ENCODE results near the gene OSBPL9.
"Not testable (repeated sequence)": the region's sequence is repeated elsewhere in the genome, so short reads cannot be mapped to it uniquely, and the experiment has no call there.

OSBPL9 gene

DNA sequence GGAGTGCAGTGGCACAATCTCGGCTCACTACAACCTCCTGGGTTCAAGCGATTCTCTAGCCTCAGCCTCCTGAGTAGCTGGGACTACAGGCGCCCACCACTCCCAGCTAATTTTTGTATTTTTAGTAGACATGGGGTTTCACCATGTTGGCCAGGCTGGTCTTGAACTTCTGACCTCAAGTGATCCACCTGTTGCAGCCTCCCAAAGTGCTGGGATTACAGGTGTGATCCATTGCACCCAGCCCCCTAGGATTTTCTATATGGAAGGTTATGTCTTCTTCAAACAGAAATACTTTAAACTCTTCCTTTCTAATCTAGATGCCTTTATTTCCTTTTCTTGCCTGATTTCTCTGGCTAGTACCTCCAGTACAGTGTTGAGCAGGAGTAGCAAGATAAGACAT is 29.7 kb downstream of the OSBPL9 start:
- H3K9me3 Mint-ChIP-seq; ATAC-seq (replicated peaks; ENCODE audit: extremely low read depth, poor library complexity, severe bottlenecking); H3K27ac Mint-ChIP-seq (ENCODE audit: low read depth); H3K27me3 Mint-ChIP-seq; DNase-seq (ENCODE audit: low spot score in 2 of 2); H3K4me3 Mint-ChIP-seq: not testable (repeated sequence)
- H3K4me1 Mint-ChIP-seq, result peaks cover 21% of the 10 kb centered on the region
- H3K36me3 Mint-ChIP-seq (ENCODE audit: insufficient read depth), result peaks cover 11% of the 10 kb centered on the region

DNA sequence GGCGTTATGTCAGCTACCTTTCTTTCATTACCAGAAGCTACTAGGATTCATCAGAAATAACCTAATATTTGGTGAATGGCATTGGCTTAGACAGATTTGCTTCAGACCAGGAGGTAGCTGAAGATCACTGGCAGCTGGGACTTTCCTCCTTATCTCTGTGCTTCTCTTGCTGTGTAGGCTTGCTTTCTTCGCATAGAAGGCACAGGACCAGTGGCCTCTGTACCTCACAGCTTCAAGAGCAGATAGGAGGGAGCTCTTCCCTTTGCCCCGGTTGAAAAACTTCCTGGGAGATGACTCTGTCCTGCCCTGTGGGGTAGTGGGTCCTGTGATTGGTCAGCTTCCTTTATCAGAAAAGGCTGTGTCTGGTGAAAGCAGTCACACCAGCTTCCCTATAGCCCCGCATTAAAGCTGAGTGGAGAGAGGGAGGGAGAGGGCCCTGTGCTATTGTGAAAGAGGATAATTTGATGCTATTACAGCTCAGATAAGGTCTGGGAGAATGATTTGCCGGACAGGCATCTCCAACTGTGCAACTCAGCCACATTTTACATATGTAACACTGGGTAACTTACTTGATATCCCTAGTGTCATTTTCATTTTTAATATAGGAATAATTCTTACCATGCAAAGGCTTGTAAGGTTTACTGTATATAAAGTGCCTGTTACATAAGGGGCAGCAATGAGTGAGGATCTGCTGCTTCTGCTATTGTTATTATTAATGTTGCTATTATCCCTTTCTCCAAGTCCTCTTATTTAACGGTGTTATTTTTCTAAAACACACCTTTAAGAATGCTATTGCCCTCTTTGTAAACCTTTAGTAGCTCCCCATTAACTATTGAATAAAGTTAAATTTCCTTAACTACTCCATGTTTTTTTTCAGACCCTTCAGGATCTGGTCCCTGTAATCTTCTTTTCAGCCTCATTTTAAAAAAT is 31.6 kb downstream of the OSBPL9 start:
- no peak for ATAC-seq (replicated peaks; ENCODE audit: extremely low read depth, poor library complexity, severe bottlenecking)
- H3K36me3 Mint-ChIP-seq (ENCODE audit: insufficient read depth), result peaks cover 14% of the 10 kb centered on the region
- H3K9me3 Mint-ChIP-seq, result no peaks in the 10 kb centered on the region
- no peak overlapping the region for H3K4me3 Mint-ChIP-seq
- DNase-seq (ENCODE audit: low spot score in 2 of 2), result no peak
- no peak overlapping the region for H3K27ac Mint-ChIP-seq (ENCODE audit: low read depth)
- H3K4me1 Mint-ChIP-seq, result peaks cover 11% of the 10 kb centered on the region
- no peaks in the 10 kb centered on the region for H3K27me3 Mint-ChIP-seq

DNA sequence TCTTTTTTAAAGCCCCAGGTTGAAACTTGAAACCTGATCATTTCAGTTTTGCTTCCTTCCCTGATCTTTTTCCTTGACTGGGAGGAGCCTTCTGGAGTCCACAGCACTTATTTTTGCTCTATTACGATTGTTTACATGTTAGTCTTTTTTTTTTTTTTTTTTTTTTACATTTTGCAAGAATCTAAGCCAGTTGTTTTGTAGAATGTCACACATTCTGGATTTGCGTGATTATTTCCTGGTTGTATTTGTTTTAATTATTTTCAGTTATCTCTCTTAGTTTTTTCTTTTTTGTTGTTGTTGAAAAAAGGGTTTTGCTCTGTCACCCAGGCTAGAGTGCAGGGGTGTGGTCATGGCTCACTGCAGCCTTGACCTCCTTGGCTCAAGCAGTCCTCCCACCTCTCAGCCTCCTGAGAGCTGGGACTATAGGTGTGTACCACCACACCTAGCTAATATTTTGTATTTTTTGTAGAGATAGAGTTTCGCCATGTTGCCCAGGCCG is 32.8 kb downstream of the OSBPL9 start:
- DNase-seq (ENCODE audit: low spot score in 2 of 2) (no peak), ATAC-seq (replicated peaks; ENCODE audit: extremely low read depth, poor library complexity, severe bottlenecking) (no peak)
- Mint-ChIP-seq H3K27me3 (no peaks in the 10 kb centered on the region), H3K4me1 (peaks cover 5% of the 10 kb centered on the region), H3K9me3 (no peaks in the 10 kb centered on the region), H3K27ac (ENCODE audit: low read depth) (no peak overlapping the region), H3K36me3 (ENCODE audit: insufficient read depth) (peaks cover 15% of the 10 kb centered on the region), H3K4me3 (no peak overlapping the region)

DNA sequence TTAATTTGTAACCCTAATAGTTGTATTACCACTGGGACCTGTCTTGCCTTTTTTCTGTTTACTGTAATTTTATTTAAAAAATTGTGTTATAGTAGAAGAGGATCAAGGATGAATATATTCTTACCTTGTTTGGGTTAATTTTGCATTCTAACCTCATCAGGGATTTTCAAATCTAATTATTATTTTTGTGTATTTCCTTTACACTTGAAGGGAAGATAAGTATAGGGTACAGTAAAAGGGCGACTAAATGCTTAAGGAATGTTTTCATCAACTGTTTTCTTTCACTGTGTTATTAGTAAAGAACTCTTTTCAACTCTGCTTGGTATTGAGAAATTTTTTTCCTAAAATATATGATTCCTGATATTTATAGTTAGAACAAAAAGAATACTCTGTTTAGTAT is 33.3 kb downstream of the OSBPL9 start:
- Mint-ChIP-seq H3K4me1 (peaks cover 5% of the 10 kb centered on the region), H3K27ac (ENCODE audit: low read depth) (no peak overlapping the region), H3K4me3 (no peak overlapping the region), H3K27me3 (no peaks in the 10 kb centered on the region), H3K9me3 (no peaks in the 10 kb centered on the region), H3K36me3 (ENCODE audit: insufficient read depth) (peaks cover 16% of the 10 kb centered on the region)
- ATAC-seq (replicated peaks; ENCODE audit: extremely low read depth, poor library complexity, severe bottlenecking) (no peak), DNase-seq (ENCODE audit: low spot score in 2 of 2) (no peak)

DNA sequence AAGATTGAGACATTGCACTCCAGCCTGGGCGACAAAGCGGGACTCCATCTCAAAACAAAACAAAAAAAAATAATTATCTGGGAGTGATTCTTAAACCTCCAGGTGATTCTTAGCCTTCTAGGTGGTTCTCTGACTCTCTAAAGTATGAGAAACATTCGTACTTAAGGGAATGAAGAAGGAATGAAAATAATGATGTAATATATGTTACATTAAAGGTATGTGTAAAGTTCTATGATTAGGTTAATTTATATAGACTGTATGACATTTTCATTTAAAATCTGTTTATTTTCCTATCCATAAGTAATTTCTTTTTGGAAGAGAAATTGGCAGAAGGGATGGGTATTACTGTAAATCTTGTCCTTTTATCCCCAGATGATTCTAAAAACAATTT is 34.7 kb downstream of the OSBPL9 start:
- no peak for DNase-seq (ENCODE audit: low spot score in 2 of 2)
- Mint-ChIP-seq H3K27me3 (no peaks in the 10 kb centered on the region), H3K27ac (ENCODE audit: low read depth) (no peak overlapping the region)

DNA sequence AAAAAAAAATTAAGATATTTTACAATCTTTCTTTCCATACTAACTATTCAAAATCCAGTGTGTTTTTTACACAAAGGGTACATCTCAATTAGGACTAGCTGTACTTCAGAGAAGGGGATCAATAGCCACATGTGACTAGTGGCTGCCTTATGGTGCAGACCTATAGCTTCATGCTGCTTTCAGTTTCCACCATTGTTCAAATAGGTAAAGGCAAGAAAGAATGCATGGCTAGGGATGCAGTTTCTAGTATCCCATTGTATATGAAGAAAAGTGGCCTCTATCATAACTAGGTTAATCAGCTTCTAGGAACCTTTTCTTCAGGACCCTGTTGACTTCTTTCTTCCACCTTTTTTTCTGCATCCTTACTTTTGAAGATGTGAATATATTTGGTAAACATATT is 35.7 kb downstream of the OSBPL9 start:
- no peak overlapping the region for H3K4me3 Mint-ChIP-seq
- H3K9me3 Mint-ChIP-seq, result no peaks in the 10 kb centered on the region
- peaks cover 13% of the 10 kb centered on the region for H3K36me3 Mint-ChIP-seq (ENCODE audit: insufficient read depth)
- H3K27ac Mint-ChIP-seq (ENCODE audit: low read depth), result no peak overlapping the region
- H3K4me1 Mint-ChIP-seq, result peaks cover 5% of the 10 kb centered on the region
- ATAC-seq (replicated peaks; ENCODE audit: extremely low read depth, poor library complexity, severe bottlenecking) (no peak), DNase-seq (ENCODE audit: low spot score in 2 of 2) (no peak)
- no peaks in the 10 kb centered on the region for H3K27me3 Mint-ChIP-seq

More for the DNA sequence above, 34.7 kb downstream of the OSBPL9 start:
- ATAC-seq (replicated peaks; ENCODE audit: extremely low read depth, poor library complexity, severe bottlenecking), result no peak
- Mint-ChIP-seq H3K36me3 (ENCODE audit: insufficient read depth) (peaks cover 13% of the 10 kb centered on the region), H3K4me3 (no peak overlapping the region), H3K9me3 (no peaks in the 10 kb centered on the region), H3K4me1 (peaks cover 5% of the 10 kb centered on the region)

DNA sequence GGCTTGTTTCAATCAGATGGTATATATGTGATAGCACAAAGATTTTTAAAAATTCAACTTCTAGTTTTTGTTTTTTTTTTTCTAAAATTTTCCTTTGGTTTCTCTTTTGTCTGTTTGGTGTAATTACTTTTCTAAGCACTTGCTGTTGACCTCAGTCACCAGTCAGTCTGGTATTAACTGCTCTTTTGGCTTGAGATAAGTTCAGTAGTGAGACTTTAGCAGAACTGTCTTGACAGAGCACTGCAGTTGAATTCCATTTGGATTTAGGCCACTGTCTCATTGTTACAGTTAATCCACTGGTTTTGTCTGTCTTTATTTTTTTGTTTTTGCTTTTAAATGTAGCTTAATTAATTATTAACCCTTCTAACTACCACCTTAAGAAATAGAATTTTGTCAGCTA is 36.2 kb downstream of the OSBPL9 start:
- ATAC-seq (replicated peaks; ENCODE audit: extremely low read depth, poor library complexity, severe bottlenecking), result no peak
- H3K27me3 Mint-ChIP-seq, result no peaks in the 10 kb centered on the region
- H3K27ac Mint-ChIP-seq (ENCODE audit: low read depth), result no peak overlapping the region
- H3K36me3 Mint-ChIP-seq (ENCODE audit: insufficient read depth), result peaks cover 11% of the 10 kb centered on the region
- no peaks in the 10 kb centered on the region for H3K9me3 Mint-ChIP-seq
- peaks cover 5% of the 10 kb centered on the region for H3K4me1 Mint-ChIP-seq
- H3K4me3 Mint-ChIP-seq, result no peak overlapping the region
- no peak for DNase-seq (ENCODE audit: low spot score in 2 of 2)

DNA sequence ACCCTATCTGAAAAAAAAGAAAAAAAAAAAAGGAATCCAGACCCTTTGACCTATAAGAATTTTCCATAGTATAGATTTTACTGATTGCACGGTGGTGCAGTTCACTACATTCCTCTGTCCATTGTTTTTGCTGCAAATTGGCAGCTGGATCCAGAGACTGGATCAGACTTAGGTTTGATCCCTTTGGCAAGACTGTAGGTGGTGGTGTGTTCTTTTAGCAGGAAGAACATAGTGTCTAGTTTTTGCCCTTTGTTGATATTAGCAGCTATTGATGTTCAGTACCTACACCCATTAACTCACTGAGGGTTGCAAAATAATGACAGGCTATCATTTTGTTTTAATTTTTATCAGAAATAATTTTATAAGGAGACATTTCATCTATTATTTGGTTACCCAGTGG is 37.1 kb downstream of the OSBPL9 start:
- Mint-ChIP-seq H3K27me3 (no peaks in the 10 kb centered on the region), H3K9me3 (no peaks in the 10 kb centered on the region), H3K36me3 (ENCODE audit: insufficient read depth) (peaks cover 11% of the 10 kb centered on the region), H3K4me1 (peaks cover 5% of the 10 kb centered on the region), H3K27ac (ENCODE audit: low read depth) (no peak overlapping the region), H3K4me3 (no peak overlapping the region)
- DNase-seq (ENCODE audit: low spot score in 2 of 2) (no peak), ATAC-seq (replicated peaks; ENCODE audit: extremely low read depth, poor library complexity, severe bottlenecking) (no peak)

DNA sequence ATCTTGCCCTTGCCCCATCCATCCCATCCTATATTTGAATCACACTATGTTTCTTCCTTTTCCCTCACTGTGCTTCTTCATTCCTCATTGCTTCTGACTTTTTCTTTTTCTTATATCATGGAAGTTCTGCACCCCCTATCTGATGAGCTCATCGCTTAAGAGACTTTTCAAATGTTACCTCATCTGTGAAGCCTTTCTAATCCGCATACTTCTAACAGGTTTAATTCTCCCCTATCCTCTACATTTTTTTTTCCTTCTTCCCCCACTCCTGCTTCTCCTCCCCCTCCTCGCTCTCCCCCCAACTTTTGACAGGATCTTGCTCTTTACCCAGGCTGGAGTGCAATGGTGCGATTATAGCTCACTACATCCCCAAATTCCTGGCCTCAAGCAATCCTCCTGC is 39.5 kb downstream of the OSBPL9 start:
- no peak overlapping the region for H3K27ac Mint-ChIP-seq (ENCODE audit: low read depth)
- peaks cover under 1% of the 10 kb centered on the region for H3K4me1 Mint-ChIP-seq
- no peaks in the 10 kb centered on the region for H3K27me3 Mint-ChIP-seq
- peaks cover 12% of the 10 kb centered on the region for H3K36me3 Mint-ChIP-seq (ENCODE audit: insufficient read depth)
- no peak for ATAC-seq (replicated peaks; ENCODE audit: extremely low read depth, poor library complexity, severe bottlenecking)
- H3K9me3 Mint-ChIP-seq, result no peaks in the 10 kb centered on the region
- no peak overlapping the region for H3K4me3 Mint-ChIP-seq
- DNase-seq (ENCODE audit: low spot score in 2 of 2), result no peak

DNA sequence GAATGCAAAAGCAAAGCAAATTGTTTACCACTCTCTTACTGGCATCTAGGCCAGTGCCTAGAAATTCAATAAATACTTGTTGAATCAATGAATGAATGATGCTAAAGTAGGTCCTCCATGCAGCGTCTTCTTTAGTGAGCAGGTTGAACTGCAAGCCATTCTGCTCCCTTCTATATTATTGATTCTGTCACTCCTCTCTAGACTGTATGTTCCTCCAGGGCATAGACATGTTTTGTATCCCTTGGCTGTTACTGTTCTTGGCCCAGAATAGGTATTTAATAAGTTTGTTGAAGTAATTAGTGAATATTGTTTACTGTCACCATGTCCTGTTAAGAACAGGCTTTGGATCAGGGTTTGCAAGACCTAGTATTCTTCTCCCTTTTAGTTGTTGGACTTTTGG is 43.7 kb downstream of the OSBPL9 start:
- Mint-ChIP-seq H3K36me3 (ENCODE audit: insufficient read depth) (peaks cover 2% of the 10 kb centered on the region), H3K4me3 (no peak overlapping the region), H3K9me3 (no peaks in the 10 kb centered on the region), H3K27me3 (no peaks in the 10 kb centered on the region), H3K27ac (ENCODE audit: low read depth) (no peak overlapping the region), H3K4me1 (peaks cover 10% of the 10 kb centered on the region)
- DNase-seq (ENCODE audit: low spot score in 2 of 2), result no peak
- no peak for ATAC-seq (replicated peaks; ENCODE audit: extremely low read depth, poor library complexity, severe bottlenecking)

DNA sequence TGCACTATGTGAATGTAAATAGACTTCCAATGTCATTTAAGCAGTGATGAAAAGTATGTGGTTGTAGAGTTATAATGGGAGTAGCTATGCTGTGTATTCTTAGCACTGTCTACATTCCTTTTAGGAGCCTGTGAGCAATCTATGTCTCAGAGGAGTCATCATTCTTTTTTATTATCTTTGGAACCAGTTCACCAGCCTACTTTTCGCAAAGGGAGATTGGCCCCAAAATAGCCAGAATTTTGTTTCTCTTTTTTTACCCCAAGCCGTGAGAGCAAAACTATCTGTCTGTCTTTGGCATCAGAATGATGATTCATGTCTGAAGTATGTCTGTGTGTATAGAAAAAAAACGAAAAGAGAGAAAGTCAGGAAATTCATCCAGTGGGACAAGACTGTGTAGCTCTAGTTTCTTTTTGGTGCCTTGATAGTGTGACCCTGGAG is 44.2 kb downstream of the OSBPL9 start:
- no peaks in the 10 kb centered on the region for H3K27me3 Mint-ChIP-seq
- H3K36me3 Mint-ChIP-seq (ENCODE audit: insufficient read depth), result peaks cover 3% of the 10 kb centered on the region
- H3K27ac Mint-ChIP-seq (ENCODE audit: low read depth), result no peak overlapping the region
- DNase-seq (ENCODE audit: low spot score in 2 of 2), result no peak
- no peak overlapping the region for H3K4me3 Mint-ChIP-seq
- ATAC-seq (replicated peaks; ENCODE audit: extremely low read depth, poor library complexity, severe bottlenecking), result no peak
- H3K4me1 Mint-ChIP-seq, result peaks cover 10% of the 10 kb centered on the region
- no peaks in the 10 kb centered on the region for H3K9me3 Mint-ChIP-seq

DNA sequence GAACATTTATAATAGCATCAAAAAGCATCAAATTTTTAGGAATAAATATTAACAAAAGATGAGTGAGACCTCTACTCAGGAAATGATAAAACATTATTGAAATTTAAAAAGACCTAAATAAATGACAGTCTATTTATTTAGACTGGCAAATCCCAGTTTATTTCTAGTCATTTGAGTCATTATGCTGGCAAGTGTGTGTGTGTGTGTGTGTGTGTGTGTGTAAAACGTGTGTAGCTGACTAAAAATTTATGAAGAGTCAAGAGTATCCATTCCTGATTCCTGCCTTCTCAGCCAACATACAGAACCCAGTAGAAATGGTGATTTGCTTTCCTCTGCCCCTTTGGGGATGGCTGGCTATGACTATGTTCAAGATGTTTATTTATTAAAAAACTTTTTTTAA is 46.2 kb downstream of the OSBPL9 start:
- Mint-ChIP-seq H3K27ac (ENCODE audit: low read depth) (no peak overlapping the region), H3K4me1 (peaks cover 10% of the 10 kb centered on the region), H3K4me3 (no peak overlapping the region), H3K9me3 (no peaks in the 10 kb centered on the region), H3K27me3 (no peaks in the 10 kb centered on the region), H3K36me3 (ENCODE audit: insufficient read depth) (peaks cover 3% of the 10 kb centered on the region)
- no peak for ATAC-seq (replicated peaks; ENCODE audit: extremely low read depth, poor library complexity, severe bottlenecking)
- no peak for DNase-seq (ENCODE audit: low spot score in 2 of 2)

DNA sequence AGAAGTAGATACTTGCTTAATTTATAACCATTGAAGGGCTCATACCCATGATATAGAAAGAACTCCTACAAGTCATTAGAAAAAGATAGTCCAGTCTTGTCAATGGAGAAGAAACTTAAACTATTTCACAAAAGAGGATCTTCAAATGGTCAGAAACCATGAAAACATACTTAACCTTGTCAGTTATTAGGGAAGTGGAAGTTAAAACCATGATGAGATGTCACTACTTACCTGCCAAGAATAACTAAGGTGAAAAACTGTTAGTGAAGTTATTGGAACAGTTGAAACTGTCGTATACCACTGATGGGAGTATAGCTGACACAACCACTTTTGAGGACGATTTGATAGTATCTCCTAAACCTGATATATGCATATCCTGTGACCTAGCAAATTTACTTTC is 46.8 kb downstream of the OSBPL9 start:
- Mint-ChIP-seq H3K9me3 (no peaks in the 10 kb centered on the region), H3K4me3 (no peak overlapping the region), H3K27me3 (no peaks in the 10 kb centered on the region), H3K36me3 (ENCODE audit: insufficient read depth) (peaks cover 3% of the 10 kb centered on the region), H3K4me1 (peaks cover 10% of the 10 kb centered on the region), H3K27ac (ENCODE audit: low read depth) (no peak overlapping the region)
- DNase-seq (ENCODE audit: low spot score in 2 of 2), result no peak
- ATAC-seq (replicated peaks; ENCODE audit: extremely low read depth, poor library complexity, severe bottlenecking), result no peak
